Camera-type eye (tissue), 1 donor: ENCODE results near the gene ST14. TPM values are rescaled to one million over a fixed set of nuclear protein-coding genes. Genes with fewer than 3 reads are reported as not detected.

Source experiments
- total RNA-seq: library from RNA; depleted of rRNA; stranded (reverse); fragments of >200 nt; gene quantifications from one replicate; pipeline ENCODE4 v1.2.3, GENCODE V29; 2014

Gene ST14
- total RNA-seq = 3.8 TPM

DNA sequence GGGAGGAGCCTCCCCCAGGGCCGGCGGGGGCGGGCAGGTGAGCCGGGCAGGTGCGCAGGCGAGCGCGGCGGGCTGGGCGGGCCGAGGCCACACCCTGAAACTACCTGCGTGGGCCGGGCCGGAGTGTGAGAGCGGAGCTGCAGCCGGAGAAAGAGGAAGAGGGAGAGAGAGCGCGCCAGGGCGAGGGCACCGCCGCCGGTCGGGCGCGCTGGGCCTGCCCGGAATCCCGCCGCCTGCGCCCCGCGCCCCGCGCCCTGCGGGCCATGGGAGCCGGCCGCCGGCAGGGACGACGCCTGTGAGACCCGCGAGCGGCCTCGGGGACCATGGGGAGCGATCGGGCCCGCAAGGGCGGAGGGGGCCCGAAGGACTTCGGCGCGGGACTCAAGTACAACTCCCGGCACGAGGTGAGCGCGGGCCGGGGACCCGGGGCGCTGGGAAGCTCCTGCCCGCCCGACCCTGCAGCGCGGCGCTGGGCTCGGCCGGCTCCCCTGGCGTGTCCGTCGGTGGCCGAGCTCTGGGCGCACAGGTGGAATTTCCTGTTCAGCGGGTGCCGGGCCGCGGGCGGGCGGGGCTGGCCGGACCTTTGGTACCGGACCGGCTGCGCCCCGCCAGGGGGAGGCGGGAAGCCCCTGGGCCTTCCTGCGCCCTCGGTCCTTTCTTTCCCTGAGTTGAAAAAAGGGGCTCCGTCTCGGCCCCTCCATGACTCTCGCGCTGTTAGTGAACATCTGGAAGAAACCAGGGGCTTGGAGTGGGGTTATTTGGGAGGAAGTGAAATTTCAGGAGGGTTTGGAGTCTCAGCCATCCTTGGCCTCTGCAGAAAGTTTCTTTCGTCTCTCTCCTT lies at the start of gene ST14:
Gene ST14 (plus strand): TSS at position 126 of the 841 bp plus-strand sequence. CDS start 198 bp downstream, at position 324.

Other genes starting within 250 kb of the ST14 start
- 17.0 TPM for gene PRDM10, start 156.9 kb upstream of the ST14 start, total RNA-seq
- gene APLP2, start 89.9 kb upstream of the ST14 start, total RNA-seq = 411 TPM
- 112 TPM for gene ZBTB44, start 155.1 kb downstream of the ST14 start, total RNA-seq